ENCODE results near the gene BICC1.

BICC1 gene

GRCh38 chr10:58481569-58482109 lies 31.0 kb upstream of the BICC1 start:
- Histone ChIP-seq H3K27me3 (replicated peaks) (no peaks in the 10 kb centered on the region), H3K4me3 (ENCODE audit: low read depth, low read length) (no peak overlapping the region), H3K27ac (no peak overlapping the region), H3K36me3 (replicated peaks) (no peaks in the 10 kb centered on the region)
- TF ChIP-seq, protein P1, sequence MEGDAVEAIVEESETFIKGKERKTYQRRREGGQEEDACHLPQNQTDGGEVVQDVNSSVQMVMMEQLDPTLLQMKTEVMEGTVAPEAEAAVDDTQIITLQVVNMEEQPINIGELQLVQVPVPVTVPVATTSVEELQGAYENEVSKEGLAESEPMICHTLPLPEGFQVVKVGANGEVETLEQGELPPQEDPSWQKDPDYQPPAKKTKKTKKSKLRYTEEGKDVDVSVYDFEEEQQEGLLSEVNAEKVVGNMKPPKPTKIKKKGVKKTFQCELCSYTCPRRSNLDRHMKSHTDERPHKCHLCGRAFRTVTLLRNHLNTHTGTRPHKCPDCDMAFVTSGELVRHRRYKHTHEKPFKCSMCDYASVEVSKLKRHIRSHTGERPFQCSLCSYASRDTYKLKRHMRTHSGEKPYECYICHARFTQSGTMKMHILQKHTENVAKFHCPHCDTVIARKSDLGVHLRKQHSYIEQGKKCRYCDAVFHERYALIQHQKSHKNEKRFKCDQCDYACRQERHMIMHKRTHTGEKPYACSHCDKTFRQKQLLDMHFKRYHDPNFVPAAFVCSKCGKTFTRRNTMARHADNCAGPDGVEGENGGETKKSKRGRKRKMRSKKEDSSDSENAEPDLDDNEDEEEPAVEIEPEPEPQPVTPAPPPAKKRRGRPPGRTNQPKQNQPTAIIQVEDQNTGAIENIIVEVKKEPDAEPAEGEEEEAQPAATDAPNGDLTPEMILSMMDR (IDR thresholded peaks at IDR 0.05; ENCODE audit: low read depth, low read length, missing control alignments): no peak
- in situ Hi-C loops (cut with HindIII; ENCODE audit: low pct_ligation_motif_present, low sequenced_read_pairs): no loop called here
- no peak for DNase-seq

DNA sequence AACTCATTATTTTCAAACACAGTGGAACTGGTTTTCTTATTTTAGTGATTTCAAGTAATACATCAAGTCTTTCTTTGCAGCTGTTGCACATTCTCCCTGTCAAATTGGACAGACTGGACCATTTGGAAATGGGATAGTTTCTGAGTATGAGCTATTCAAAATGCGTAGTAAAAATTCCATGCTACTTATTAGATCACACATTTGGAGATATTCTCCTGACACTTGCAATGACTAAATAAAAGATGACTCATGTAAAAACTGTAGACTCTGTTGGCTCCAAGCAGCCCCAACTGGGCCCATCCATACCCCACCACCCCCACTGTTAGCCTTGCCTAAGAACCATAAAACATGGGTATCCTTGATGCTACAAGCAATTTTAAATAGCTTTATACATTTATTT lies 25.9 kb upstream of the BICC1 start:
- in situ Hi-C loops (cut with HindIII; ENCODE audit: low pct_ligation_motif_present, low sequenced_read_pairs): no loop called here

DNA sequence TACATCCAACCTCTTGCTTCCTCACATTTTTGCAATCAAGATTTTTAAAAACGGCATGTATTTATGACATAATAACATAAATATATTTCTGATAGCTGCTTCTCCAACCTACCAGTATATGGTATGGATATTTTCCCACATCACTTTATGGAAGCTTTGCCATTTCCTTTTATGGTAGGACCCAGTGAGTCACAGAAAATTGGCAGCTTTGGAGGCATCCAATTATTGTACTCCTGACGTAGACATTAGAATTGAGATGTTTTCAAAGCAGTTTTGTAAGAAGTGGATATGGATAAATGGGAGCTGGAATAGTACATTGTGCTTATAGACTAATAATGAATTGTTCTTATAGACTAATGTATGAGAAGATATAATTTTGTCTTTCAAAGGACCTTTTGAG lies 23.8 kb upstream of the BICC1 start:
- Histone ChIP-seq H3K36me3 (replicated peaks) (no peaks in the 10 kb centered on the region), H3K4me3 (ENCODE audit: low read depth, low read length) (no peak overlapping the region), H3K27me3 (replicated peaks) (no peaks in the 10 kb centered on the region), H3K27ac (no peak overlapping the region)
- no peak for DNase-seq
- in situ Hi-C loops (cut with HindIII; ENCODE audit: low pct_ligation_motif_present, low sequenced_read_pairs): no loop called here
- TF ChIP-seq, protein P1 (IDR thresholded peaks at IDR 0.05; ENCODE audit: low read depth, low read length, missing control alignments): no peak

More for the DNA sequence above, 25.9 kb upstream of the BICC1 start:
- TF ChIP-seq, protein P1 (IDR thresholded peaks at IDR 0.05; ENCODE audit: low read depth, low read length, missing control alignments): no peak
- DNase-seq: no peak
- Histone ChIP-seq H3K36me3 (replicated peaks) (no peaks in the 10 kb centered on the region), H3K4me3 (ENCODE audit: low read depth, low read length) (no peak overlapping the region), H3K27me3 (replicated peaks) (no peaks in the 10 kb centered on the region), H3K27ac (no peak overlapping the region)

DNA sequence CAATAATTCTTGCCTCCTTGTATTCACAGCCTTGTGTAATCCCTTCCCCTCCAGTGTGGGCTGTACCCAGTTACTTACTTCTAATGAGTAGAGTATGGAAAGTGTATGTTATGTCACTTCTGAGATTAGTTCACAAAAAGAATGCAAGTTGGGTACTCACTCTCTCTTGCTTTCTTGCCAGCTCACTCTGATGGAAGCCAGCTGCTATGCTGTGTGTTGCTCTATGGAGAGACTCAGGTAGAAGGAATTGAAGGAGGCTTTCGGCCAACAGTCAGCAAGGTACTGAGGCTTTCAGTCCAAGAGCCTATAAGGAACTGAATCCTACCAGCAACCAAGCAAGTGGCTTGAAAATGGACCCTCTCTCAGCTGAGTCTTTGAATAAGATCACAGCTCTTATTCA lies 9.7 kb upstream of the BICC1 start:
- H3K27me3 ChIP-seq (replicated peaks): no peaks in the 10 kb centered on the region
- TF ChIP-seq, protein P1 (IDR thresholded peaks at IDR 0.05; ENCODE audit: low read depth, low read length, missing control alignments): no peak
- in situ Hi-C loops (cut with HindIII; ENCODE audit: low pct_ligation_motif_present, low sequenced_read_pairs): no loop called here
- H3K36me3 ChIP-seq (replicated peaks): no peaks in the 10 kb centered on the region
- DNase-seq: no peak
- H3K4me3 ChIP-seq (ENCODE audit: low read depth, low read length): no peak overlapping the region
- no peak overlapping the region for H3K27ac ChIP-seq

DNA sequence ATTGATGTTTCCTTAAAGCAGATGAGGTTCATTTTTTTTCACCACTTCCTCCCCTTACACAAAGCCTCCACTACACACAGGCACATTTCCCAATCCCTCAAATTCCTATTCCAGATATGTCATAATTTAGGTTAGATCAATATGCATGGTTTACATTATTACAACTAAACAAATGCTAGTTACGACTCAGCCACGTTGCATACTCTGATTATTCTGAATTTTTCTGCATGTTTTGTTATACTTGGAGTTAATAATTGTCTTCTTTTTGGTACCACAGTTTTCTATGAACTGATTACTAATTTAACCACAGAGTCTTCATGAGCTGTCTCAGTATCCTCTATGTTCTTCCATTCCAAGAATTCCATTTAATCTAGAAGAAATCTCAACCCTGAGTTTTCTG lies 4.4 kb upstream of the BICC1 start:
- Histone ChIP-seq H3K27me3 (replicated peaks) (no peaks in the 10 kb centered on the region), H3K4me3 (ENCODE audit: low read depth, low read length) (no peak overlapping the region), H3K27ac (no peak overlapping the region), H3K36me3 (replicated peaks) (no peaks in the 10 kb centered on the region)
- TF ChIP-seq, protein P1 (IDR thresholded peaks at IDR 0.05; ENCODE audit: low read depth, low read length, missing control alignments): no peak
- in situ Hi-C loops (cut with HindIII; ENCODE audit: low pct_ligation_motif_present, low sequenced_read_pairs): no loop called here
- DNase-seq: no peak

Data from brain microvascular endothelial cell (primary cell).